GM12873 (cell line): Measurements from ENCODE around the gene ATP7B.

ENCODE experiments used
- TF ChIP-seq, protein P1 (sequence below): IDR thresholded peaks from 2 replicates; pipeline ENCODE4 v1.5.1; 2012; ENCODE audit warnings: low read depth, mild to moderate bottlenecking, moderate library complexity, low read length, control low read depth; ENCODE audit not compliant: insufficient read depth; ENCODE audit errors: missing control alignments

ATP7B gene

DNA sequence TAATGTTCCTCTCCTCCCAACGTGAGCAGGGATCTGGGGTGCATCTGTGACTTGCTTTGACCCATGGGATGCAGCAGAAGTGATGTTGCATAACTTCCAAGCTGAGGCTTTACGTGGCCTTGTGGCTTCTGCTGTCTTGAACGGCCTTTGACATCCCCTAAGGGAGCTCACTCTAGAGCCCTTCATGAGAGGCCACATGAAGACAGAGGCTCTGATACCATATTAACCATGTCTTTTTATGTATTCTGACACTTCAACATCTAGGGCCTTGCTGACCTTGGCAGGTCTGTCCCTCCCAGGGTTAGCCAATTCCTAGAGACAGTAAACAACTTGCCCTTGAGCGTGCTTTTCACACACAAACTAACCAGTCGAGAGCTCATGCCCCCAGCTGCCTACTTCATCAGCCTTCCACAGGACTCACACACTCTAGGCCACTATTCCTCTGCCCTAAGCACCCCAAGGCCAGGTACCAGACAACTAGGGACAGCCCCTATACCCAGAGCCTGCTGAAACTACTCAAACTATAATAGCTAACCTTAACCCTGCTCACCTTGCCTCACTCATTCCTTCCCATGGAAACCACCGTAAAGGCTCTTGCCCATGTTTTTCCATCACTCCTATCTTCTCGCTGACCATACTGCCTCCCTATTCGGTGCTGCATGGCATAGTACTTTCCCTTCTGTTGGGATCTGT lies 104.1 kb downstream of the ATP7B start:
- TF ChIP-seq, protein P1, sequence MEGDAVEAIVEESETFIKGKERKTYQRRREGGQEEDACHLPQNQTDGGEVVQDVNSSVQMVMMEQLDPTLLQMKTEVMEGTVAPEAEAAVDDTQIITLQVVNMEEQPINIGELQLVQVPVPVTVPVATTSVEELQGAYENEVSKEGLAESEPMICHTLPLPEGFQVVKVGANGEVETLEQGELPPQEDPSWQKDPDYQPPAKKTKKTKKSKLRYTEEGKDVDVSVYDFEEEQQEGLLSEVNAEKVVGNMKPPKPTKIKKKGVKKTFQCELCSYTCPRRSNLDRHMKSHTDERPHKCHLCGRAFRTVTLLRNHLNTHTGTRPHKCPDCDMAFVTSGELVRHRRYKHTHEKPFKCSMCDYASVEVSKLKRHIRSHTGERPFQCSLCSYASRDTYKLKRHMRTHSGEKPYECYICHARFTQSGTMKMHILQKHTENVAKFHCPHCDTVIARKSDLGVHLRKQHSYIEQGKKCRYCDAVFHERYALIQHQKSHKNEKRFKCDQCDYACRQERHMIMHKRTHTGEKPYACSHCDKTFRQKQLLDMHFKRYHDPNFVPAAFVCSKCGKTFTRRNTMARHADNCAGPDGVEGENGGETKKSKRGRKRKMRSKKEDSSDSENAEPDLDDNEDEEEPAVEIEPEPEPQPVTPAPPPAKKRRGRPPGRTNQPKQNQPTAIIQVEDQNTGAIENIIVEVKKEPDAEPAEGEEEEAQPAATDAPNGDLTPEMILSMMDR = no peak

- TF ChIP-seq, protein P1 = no peak
Observed at GRCh38 chr13:51906581-51906980, 104.7 kb downstream of the ATP7B start.

DNA sequence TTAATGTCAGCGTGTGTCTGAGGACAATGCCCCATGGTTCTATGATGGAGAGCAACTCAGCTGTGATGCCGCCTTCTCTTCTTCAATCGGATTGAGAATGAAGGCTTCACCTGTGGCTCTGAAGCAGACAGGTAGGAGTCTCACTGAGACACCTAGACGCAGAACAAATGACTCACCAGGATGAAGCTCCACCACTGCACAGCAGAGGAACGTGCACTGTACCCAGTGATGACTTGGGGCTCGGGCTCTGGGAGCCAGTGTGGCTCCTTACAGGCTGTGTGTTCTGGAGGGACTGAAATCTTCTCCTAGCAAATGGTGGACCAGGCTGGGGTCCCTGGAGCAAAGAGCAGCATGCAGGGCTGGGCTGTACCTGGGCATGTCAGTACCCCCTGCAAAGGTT lies 105.5 kb downstream of the ATP7B start:
- TF ChIP-seq, protein P1 = no peak

GRCh38 chr13:51902776-51903175 lies 108.5 kb downstream of the ATP7B start:
- TF ChIP-seq, protein P1 = no peak

DNA sequence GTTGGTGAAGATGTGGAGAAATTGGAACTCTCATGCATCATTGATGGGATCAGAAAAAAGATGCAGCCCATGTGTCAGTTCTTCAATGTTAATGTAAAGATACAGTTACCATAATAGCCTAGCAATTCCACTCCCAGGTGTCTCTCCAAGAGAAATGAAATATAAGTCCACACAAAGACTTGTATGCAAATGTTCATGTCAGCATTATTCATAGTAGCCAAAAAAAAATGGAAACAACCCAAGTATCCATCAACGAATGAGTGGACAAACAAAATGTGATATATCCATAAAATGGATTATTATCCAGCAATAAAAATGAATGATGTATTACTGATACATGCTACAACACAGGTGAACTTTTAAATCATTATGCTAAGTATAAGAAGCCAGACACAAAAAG lies 110.8 kb downstream of the ATP7B start:
- TF ChIP-seq, protein P1 = no peak

DNA sequence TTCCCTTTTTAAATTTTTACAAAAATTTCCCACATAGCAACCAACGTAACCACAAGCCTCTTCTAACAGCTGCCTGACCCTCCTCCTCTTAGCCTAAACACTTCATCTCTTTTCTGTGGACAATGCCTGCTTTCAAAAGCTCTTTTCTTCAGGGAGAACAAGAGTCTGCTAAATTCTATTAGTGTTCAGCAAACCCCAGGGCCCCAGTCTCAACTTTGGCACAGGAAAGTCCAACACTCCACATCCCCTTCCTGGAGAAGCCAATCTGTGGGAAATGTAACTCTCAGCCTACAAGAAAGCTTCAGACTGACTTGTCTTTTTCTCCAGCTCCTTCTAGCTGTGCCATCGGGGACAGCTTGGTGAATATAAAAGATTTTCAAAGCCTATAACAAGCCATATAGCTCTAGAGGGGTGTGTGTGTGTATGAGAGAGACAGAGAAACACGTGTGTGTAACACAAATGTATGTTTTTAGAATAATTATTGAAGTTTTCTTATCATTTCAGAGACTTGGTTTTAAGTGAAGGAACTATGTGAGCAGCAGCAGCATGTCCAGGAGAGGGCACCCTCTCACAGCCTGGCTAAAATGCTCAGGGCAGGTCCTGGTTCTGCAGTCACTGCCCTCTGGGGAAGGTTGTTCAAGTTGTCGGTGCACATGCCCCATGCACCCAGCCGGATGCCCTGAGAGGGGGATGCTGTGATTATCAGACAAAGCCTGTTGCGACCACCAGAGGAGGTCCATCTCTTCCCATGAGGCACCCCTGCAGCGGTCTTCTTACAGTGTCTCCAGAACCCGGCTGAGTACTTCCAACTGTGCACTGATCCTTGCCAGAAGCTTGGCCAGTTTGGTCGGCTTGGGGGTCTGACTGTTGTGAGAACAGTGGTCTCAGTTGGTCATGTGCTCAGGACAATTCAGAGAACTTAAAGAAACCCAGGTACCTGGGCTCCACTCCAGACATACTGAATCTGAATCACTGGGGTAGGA lies 115.1 kb downstream of the ATP7B start:
- TF ChIP-seq, protein P1 = peak; percentile 80

GRCh38 chr13:51894239-51894638 lies 117.0 kb downstream of the ATP7B start:
- TF ChIP-seq, protein P1 = no peak
